Astrocyte of the cerebellum (primary cell): ENCODE data around the gene PRTFDC1.

Source experiments
- DNase-seq: peaks from one replicate; pipeline ENCODE4 v3.0.0-alpha.2; 2011; ENCODE audit warnings: low read depth
- H3K4me3 ChIP-seq: 2 replicates; pipeline ENCODE4 v1.5.1; 2011; ENCODE audit warnings: mild to moderate bottlenecking, low read depth, low read length, moderate library complexity
- in situ Hi-C: cut with HindIII; loops from 2 replicates; pipeline ENCODE4 v1.10.0; 2017; ENCODE audit warnings: low sequenced_read_pairs
- TF ChIP-seq, protein P1 (sequence below): IDR thresholded peaks from 2 replicates; pipeline ENCODE4 v1.5.1; 2012; ENCODE audit warnings: low read length, low read depth, moderate library complexity, mild to moderate bottlenecking; ENCODE audit errors: missing control alignments

The PRTFDC1 gene

DNA sequence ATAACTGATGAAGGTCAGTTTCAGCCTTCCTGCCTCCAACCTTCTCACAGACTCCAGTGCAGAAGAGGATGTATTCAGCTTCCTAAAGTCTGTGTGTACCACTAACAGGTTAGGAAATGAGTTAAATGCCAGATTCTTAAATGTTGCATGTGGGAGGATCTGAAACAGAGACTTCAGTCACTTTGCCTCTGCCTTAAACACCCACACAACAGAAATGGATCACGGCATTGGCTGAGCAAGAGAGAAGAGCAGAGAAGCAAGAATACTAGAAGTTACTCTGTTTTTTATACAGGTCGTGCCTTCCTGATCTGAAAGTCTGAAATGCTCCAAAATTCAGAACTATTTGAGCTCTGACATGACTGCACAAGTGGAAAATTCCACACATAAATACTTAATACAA lies 129.8 kb downstream of the PRTFDC1 start:
- DNase-seq: no peak
- in situ Hi-C loops: no loop called here
- TF ChIP-seq, protein P1, sequence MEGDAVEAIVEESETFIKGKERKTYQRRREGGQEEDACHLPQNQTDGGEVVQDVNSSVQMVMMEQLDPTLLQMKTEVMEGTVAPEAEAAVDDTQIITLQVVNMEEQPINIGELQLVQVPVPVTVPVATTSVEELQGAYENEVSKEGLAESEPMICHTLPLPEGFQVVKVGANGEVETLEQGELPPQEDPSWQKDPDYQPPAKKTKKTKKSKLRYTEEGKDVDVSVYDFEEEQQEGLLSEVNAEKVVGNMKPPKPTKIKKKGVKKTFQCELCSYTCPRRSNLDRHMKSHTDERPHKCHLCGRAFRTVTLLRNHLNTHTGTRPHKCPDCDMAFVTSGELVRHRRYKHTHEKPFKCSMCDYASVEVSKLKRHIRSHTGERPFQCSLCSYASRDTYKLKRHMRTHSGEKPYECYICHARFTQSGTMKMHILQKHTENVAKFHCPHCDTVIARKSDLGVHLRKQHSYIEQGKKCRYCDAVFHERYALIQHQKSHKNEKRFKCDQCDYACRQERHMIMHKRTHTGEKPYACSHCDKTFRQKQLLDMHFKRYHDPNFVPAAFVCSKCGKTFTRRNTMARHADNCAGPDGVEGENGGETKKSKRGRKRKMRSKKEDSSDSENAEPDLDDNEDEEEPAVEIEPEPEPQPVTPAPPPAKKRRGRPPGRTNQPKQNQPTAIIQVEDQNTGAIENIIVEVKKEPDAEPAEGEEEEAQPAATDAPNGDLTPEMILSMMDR: no peak
- H3K4me3 ChIP-seq: no peak overlapping the region

- no peak overlapping the region for H3K4me3 ChIP-seq
- in situ Hi-C loops: no loop called here
- no peak for DNase-seq
- TF ChIP-seq, protein P1: no peak
These were observed 130.4 kb downstream of the PRTFDC1 start for GRCh38 chr10:24821986-24822385.

DNA sequence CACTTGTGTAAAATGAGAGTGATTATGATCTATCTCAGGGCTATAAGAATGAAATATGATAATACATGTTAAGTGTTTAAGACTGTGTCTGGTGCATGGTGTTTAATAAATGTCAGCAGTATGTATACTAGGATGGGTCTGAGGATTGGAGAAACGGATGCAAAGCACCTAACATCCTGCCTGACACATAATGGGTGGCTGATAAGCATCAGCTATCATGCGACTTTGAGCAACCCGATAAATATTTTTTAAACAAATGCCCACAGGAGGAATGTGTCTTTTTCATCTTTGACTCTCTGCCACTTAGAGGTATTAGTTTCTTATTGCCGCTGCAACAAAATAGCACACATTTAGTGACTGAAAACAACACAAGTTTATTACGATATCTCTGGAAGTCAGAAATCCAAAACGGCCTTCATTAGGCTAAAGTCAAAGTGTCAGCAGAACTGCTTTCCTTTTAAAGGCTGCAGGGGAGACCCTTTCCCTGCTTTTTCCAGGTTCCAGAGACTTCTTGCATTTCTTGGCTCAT lies 135.5 kb downstream of the PRTFDC1 start:
- in situ Hi-C loops: no loop called here
- H3K4me3 ChIP-seq: no peak overlapping the region
- no peak for DNase-seq
- TF ChIP-seq, protein P1: no peak

GRCh38 chr10:24814568-24815313 lies 137.7 kb downstream of the PRTFDC1 start:
- no peak overlapping the region for H3K4me3 ChIP-seq
- in situ Hi-C loops: no loop called here
- DNase-seq: no peak
- TF ChIP-seq, protein P1: no peak

DNA sequence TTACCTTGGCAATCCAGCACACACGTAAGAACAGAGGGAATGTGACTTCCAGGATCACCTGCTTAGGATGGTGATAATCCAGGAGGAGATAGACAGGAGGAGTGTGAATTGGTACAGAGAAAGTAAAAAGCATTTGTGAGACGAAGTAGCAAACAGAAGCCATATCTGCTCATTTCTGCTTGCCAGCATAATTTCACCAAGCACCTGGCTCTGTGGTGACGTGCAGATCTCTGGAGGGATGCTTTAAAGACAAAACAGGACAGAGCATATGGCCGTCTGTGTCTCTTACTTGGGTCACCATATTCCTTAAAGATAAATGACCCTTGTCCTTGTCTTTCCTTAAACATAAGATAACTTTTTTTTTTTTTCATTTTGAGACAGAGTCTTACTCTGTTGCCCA lies 138.6 kb downstream of the PRTFDC1 start:
- in situ Hi-C loops: no loop called here
- TF ChIP-seq, protein P1: no peak
- no peak overlapping the region for H3K4me3 ChIP-seq
- no peak for DNase-seq

- TF ChIP-seq, protein P1: no peak
- no peak for DNase-seq
- in situ Hi-C loops: no loop called here
- H3K4me3 ChIP-seq: no peak overlapping the region
These were observed 146.1 kb downstream of the PRTFDC1 start for GRCh38 chr10:24806262-24806661.
